Endothelial cell (in vitro differentiated cells): ENCODE measurements around the gene USP25. TPM values are rescaled to one million over a fixed set of nuclear protein-coding genes. Genes with fewer than 3 reads are reported as not detected.

Experiments
- DNase-seq: peaks from one replicate; pipeline ENCODE4 v3.0.0; 2021; ENCODE audit warnings: low spot score
- H3K27ac Mint-ChIP-seq: one replicate; pipeline ENCODE4 v1.8.0; 2021; ENCODE audit warnings: mixed read lengths, inconsistent platforms; ENCODE audit not compliant: unreplicated experiment
- H3K27me3 Mint-ChIP-seq: one replicate; pipeline ENCODE4 v1.8.0; 2021; ENCODE audit warnings: mild to moderate bottlenecking, moderate library complexity, mixed read lengths, inconsistent platforms; ENCODE audit not compliant: unreplicated experiment
- H3K36me3 Mint-ChIP-seq: one replicate; pipeline ENCODE4 v1.8.0; 2021; ENCODE audit warnings: mild to moderate bottlenecking, low read depth, mixed read lengths, inconsistent platforms; ENCODE audit not compliant: unreplicated experiment
- H3K4me1 Mint-ChIP-seq: one replicate; pipeline ENCODE4 v1.8.0; 2021; ENCODE audit warnings: mild to moderate bottlenecking, mixed read lengths, inconsistent platforms; ENCODE audit not compliant: unreplicated experiment
- H3K4me3 Mint-ChIP-seq: one replicate; pipeline ENCODE4 v1.8.0; 2021; ENCODE audit warnings: mild to moderate bottlenecking, mixed read lengths, inconsistent platforms; ENCODE audit not compliant: unreplicated experiment
- H3K9me3 Mint-ChIP-seq: one replicate; pipeline ENCODE4 v1.8.0; 2021; ENCODE audit warnings: mixed read lengths, inconsistent platforms; ENCODE audit not compliant: unreplicated experiment
- CTCF ChIP-seq: fragments of 200-600 bp; sonication (generic); IDR thresholded peaks from one replicate; pipeline ENCODE4 v1.5.0; 2021; ENCODE audit warnings: antibody characterized with exemption; ENCODE audit not compliant: unreplicated experiment
- total RNA-seq: library from RNA; stranded (reverse); fragmentation: NEBNext Ultra II Directional; extraction: Animal tissue kit (Norgen Biotek cat#: 25700); gene quantifications from one replicate; pipeline ENCODE4 v1.2.1, GENCODE V29; 2021; ENCODE audit not compliant: unreplicated experiment

The USP25 gene
- total RNA-seq, 1 donor from 2014 or later = 38.0 TPM

DNA sequence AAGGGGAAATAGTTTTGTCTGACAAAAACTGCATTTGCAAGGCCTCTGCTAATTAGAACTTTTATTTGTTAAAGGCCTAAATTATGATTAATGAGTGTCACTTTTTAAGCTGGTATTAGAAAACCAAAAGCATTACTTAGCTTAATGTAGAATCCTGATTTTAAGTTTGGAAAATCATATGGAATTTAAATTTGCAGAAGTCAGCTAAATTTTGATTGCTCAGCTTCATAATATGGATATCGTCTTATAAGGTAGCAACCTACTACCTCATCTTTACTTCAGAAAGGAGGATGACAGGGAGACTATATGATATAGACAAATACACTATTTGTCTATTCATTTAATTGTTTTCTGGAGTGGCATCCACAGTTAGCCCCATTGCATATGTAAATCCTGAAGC, 114.0 kb downstream of the USP25 start:
- no peaks in the 10 kb centered on the region for H3K27me3 Mint-ChIP-seq
- H3K4me1 Mint-ChIP-seq = no peaks in the 10 kb centered on the region
- H3K36me3 Mint-ChIP-seq = no peaks in the 10 kb centered on the region
- DNase-seq = no peak
- no peak for TF ChIP-seq CTCF
- no peak overlapping the region for H3K4me3 Mint-ChIP-seq
- H3K27ac Mint-ChIP-seq = no peak overlapping the region
- no peaks in the 10 kb centered on the region for H3K9me3 Mint-ChIP-seq

- Mint-ChIP-seq H3K27ac (no peak overlapping the region), H3K4me3 (no peak overlapping the region), H3K36me3 (no peaks in the 10 kb centered on the region), H3K27me3 (no peaks in the 10 kb centered on the region), H3K9me3 (no peaks in the 10 kb centered on the region), H3K4me1 (peaks cover 9% of the 10 kb centered on the region)
- DNase-seq = no peak
- TF ChIP-seq CTCF = no peak
Measured at GRCh38 chr21:15848634-15849560, 119.1 kb downstream of the USP25 start.

DNA sequence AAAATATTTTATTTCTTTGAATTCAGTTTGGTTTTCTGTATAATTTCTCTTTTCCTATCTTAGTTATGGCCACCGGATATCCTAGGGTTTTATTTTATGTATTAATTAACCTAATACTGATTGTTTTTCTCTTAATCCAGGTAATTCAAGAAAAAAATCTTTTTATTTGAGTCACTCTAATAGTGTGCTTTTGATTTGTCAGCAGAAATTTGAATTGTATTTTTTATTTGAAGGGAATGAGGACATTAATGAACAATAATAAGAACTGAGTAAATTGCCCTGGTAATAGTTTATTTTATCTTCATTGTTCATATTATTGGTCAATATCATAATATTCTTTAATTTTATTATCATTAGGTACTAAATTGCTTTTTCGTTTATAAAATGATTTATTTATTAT, 120.1 kb downstream of the USP25 start:
- Mint-ChIP-seq H3K4me1 (peaks cover 9% of the 10 kb centered on the region), H3K36me3 (no peaks in the 10 kb centered on the region), H3K27ac (no peak overlapping the region), H3K9me3 (no peaks in the 10 kb centered on the region), H3K4me3 (no peak overlapping the region), H3K27me3 (no peaks in the 10 kb centered on the region)
- DNase-seq = no peak
- no peak for TF ChIP-seq CTCF

GRCh38 chr21:15850645-15851044, 120.9 kb downstream of the USP25 start:
- no peak for TF ChIP-seq CTCF
- no peak for DNase-seq

DNA sequence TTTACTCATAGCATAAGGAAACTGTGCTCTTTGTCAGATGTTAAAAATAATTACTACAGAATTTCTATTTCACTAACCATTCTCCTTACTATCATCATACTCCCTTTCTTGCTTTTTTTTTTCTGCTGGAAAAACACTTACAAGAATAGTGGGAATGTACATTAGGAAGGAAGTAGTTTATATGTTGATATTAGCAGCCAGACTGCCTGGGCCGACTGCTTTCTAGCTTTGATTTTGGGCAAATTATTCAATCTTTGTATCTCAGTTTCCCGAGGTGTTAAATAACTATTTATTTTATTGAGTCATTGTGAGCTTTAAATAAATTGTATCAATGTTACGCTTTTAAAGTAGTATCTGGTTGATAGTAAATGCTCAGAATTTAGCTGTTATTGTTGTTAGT, 122.4 kb downstream of the USP25 start:
- no peak overlapping the region for H3K4me3 Mint-ChIP-seq
- DNase-seq = no peak
- H3K27ac Mint-ChIP-seq = no peak overlapping the region
- H3K9me3 Mint-ChIP-seq = no peaks in the 10 kb centered on the region
- no peak for TF ChIP-seq CTCF
- no peaks in the 10 kb centered on the region for H3K36me3 Mint-ChIP-seq
- peaks cover 9% of the 10 kb centered on the region for H3K4me1 Mint-ChIP-seq
- no peaks in the 10 kb centered on the region for H3K27me3 Mint-ChIP-seq

More at GRCh38 chr21:15850645-15851044, 120.9 kb downstream of the USP25 start:
- no peak overlapping the region for H3K27ac Mint-ChIP-seq
- H3K4me1 Mint-ChIP-seq = peaks cover 9% of the 10 kb centered on the region
- H3K36me3 Mint-ChIP-seq = no peaks in the 10 kb centered on the region
- no peaks in the 10 kb centered on the region for H3K9me3 Mint-ChIP-seq
- no peak overlapping the region for H3K4me3 Mint-ChIP-seq
- H3K27me3 Mint-ChIP-seq = no peaks in the 10 kb centered on the region
